ENCODE measurements around the gene LILRA1. TPM values are rescaled to one million over a fixed set of nuclear protein-coding genes. Genes with fewer than 3 reads are reported as not detected.
"Not testable (repeated sequence)": the region's sequence is repeated elsewhere in the genome, so short reads cannot be mapped to it uniquely, and the experiment has no call there.

The LILRA1 gene
- total RNA-seq, 4 donors from 2014 or later, result 0.23 to 2.0 (median 0.47) TPM

DNA sequence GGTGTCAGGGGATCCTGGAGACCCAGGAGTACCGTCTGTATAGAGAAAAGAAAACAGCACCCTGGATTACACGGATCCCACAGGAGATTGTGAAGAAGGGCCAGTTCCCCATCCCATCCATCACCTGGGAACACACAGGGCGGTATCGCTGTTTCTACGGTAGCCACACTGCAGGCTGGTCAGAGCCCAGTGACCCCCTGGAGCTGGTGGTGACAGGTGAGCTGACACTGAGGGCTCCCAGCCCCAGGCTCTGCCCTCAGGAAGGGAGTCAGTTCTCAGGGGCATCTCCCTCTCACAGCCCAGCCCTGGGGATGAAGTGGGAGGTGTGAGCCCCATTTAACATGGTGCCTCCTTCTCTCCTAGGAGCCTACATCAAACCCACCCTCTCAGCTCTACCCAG is 1.3 kb downstream of the LILRA1 start:
- no peak overlapping the region for H3K27ac ChIP-seq (replicated peaks in 1 of 4)
- no peak for DNase-seq (ENCODE audit: extremely low spot score)
- TF ChIP-seq POLR2A (IDR thresholded peaks at IDR 0.05; ENCODE audit: low read depth) (no peak), POLR2AphosphoS5 (IDR thresholded peaks at IDR 0.05) (no peak), CTCF (IDR thresholded peaks at IDR 0.05) (no peak), EP300 (IDR thresholded peaks at IDR 0.05) (no peak)
- WGBS, result 77% methylated on average over 5 of the region's 5 CpGs
- intact Hi-C loops (cut with DNase I), result no loop called here
- no peaks in the 10 kb centered on the region for H3K36me3 ChIP-seq
- peaks cover 0 to 12% (median 8%) of the 10 kb centered on the region in 4 donors for H3K9me3 ChIP-seq
- H3K4me1 ChIP-seq, result no peaks in the 10 kb centered on the region
- H3K27me3 ChIP-seq, result peaks cover 0 to 25% (median 0%) of the 10 kb centered on the region in 4 donors
- H3K4me3 ChIP-seq, result no peak overlapping the region

DNA sequence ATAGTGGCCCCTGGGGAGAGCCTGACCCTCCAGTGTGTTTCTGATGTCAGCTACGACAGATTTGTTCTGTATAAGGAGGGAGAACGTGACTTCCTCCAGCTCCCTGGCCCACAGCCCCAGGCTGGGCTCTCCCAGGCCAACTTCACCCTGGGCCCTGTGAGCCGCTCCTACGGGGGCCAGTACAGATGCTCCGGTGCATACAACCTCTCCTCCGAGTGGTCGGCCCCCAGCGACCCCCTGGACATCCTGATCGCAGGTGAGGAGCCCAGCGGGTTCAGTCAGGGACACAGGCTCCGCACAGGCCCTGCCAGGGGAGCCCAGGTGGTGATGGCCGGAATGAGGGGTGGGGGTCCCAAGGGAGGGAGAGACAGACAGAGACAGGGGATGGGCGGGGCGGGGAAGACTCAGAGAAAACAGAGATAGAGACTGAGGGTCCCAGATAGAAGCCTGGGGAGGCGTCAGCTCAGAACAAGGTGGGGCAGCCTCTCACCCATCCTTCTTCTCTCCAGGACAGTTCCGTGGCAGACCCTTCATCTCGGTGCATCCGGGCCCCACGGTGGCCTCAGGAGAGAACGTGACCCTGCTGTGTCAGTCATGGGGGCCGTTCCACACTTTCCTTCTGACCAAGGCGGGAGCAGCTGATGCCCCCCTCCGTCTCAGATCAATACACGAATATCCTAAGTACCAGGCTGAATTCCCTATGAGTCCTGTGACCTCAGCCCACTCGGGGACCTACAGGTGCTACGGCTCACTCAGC is 2.4 kb downstream of the LILRA1 start:
- peaks cover 0 to 36% (median 0%) of the 10 kb centered on the region in 4 donors for H3K27me3 ChIP-seq
- H3K36me3 ChIP-seq; H3K4me1 ChIP-seq; H3K27ac ChIP-seq (replicated peaks in 1 of 4); intact Hi-C loops (cut with DNase I); H3K4me3 ChIP-seq; DNase-seq (ENCODE audit: extremely low spot score); H3K9me3 ChIP-seq: not testable (repeated sequence)
- WGBS, result 86% methylated on average over 23 of the region's 26 CpGs

DNA sequence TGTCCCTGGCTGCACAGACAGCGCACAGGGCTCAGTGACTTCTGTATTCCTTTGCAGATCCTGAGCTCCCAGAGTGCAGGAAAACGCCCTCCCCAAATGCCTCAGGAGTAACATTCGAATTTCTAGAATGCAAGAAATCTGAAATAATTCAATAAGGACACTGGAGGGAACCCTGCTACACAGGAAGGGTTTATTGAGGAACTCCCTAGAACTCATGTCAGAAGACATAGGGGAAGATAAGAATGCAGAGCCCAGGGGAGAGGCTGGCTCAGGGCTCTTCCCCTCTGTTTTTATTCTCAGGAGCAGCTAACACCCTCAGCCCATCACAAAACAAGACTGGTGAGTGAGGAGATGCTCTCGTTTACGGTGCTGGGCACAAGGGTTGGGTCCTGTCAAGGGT is 6.8 kb downstream of the LILRA1 start:
- no peaks in the 10 kb centered on the region for H3K4me1 ChIP-seq
- no peak for TF ChIP-seq POLR2A (IDR thresholded peaks at IDR 0.05; ENCODE audit: low read depth)
- no peak for TF ChIP-seq EP300 (IDR thresholded peaks at IDR 0.05)
- TF ChIP-seq POLR2AphosphoS5 (IDR thresholded peaks at IDR 0.05), result no peak
- no peak for TF ChIP-seq CTCF (IDR thresholded peaks at IDR 0.05)
- no peak overlapping the region for H3K4me3 ChIP-seq
- no peaks in the 10 kb centered on the region for H3K36me3 ChIP-seq
- H3K27me3 ChIP-seq, result peaks cover 0 to 33% (median 0%) of the 10 kb centered on the region in 4 donors
- whole genome bisulfite sequencing, result 52% methylated on average over 5 of the region's 5 CpGs
- H3K9me3 ChIP-seq, result peaks cover 0 to 9% (median 8%) of the 10 kb centered on the region in 4 donors
- no peak overlapping the region for H3K27ac ChIP-seq (replicated peaks in 1 of 4)
- intact Hi-C loops (cut with DNase I), result no loop called here
- DNase-seq (ENCODE audit: extremely low spot score), result no peak

DNA sequence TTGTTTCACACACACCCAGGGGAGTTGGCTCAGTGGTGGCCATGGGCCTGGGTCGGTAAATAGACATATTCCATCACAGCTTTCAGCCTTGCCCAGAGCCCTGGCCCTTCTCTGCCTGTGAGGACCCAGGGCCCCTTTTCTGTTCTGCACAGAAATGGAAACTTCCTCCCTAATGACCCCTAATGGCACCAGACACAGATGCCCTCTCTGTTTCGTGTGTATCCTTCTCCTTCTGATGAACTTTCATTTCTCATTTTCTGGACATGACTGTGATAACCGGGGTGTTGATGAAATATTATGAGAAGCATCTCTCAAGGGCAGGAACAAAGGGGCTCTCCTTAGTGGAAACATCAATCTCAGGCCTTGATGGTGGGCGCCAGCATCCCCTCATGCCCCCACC is 12.8 kb downstream of the LILRA1 start:
- no peaks in the 10 kb centered on the region for H3K36me3 ChIP-seq
- no peaks in the 10 kb centered on the region for H3K4me1 ChIP-seq
- TF ChIP-seq EP300 (IDR thresholded peaks at IDR 0.05) (no peak), CTCF (IDR thresholded peaks at IDR 0.05) (no peak), POLR2A (IDR thresholded peaks at IDR 0.05; ENCODE audit: low read depth) (no peak), POLR2AphosphoS5 (IDR thresholded peaks at IDR 0.05) (no peak)
- no peak overlapping the region for H3K27ac ChIP-seq (replicated peaks in 1 of 4)
- DNase-seq (ENCODE audit: extremely low spot score), result peak; percentile 89
- H3K27me3 ChIP-seq, result peaks cover 0 to 39% (median 0%) of the 10 kb centered on the region in 4 donors
- intact Hi-C loops (cut with DNase I), result no loop called here
- 67% methylated on average over 4 of the region's 4 CpGs for WGBS
- H3K9me3 ChIP-seq, result peaks cover 0 to 40% (median 18%) of the 10 kb centered on the region in 4 donors
- H3K4me3 ChIP-seq, result no peak overlapping the region

- H3K36me3 ChIP-seq, result no peaks in the 10 kb centered on the region
- H3K9me3 ChIP-seq, result peaks cover 0 to 46% (median 18%) of the 10 kb centered on the region in 4 donors
- H3K4me1 ChIP-seq, result no peaks in the 10 kb centered on the region
- DNase-seq (ENCODE audit: extremely low spot score), result peak; percentile 88
- WGBS, result 77% methylated on average over 16 of the region's 16 CpGs
- peaks cover 0 to 39% (median 0%) of the 10 kb centered on the region in 4 donors for H3K27me3 ChIP-seq
- H3K27ac ChIP-seq (replicated peaks in 1 of 4), result no peak overlapping the region
- TF ChIP-seq CTCF (IDR thresholded peaks at IDR 0.05) (no peak), EP300 (IDR thresholded peaks at IDR 0.05) (no peak), POLR2AphosphoS5 (IDR thresholded peaks at IDR 0.05) (no peak), POLR2A (IDR thresholded peaks at IDR 0.05; ENCODE audit: low read depth) (no peak)
- intact Hi-C loops (cut with DNase I), result no loop called here
- no peak overlapping the region for H3K4me3 ChIP-seq
These were observed 13.7 kb downstream of the LILRA1 start for GRCh38 chr19:54606891-54607784.

Measured in esophagus muscularis mucosa (tissue), 4 donors.